A549 (cell line): ENCODE results near the gene GLT6D1.

Experiments used
- EP300 ChIP-seq, 2 experiments: fragments of >200 bp; sonication (Bioruptor Twin); formaldehyde crosslinking; IDR thresholded peaks; 2 replicates in 1 of 2; 3 replicates in 1 of 2; pipeline ENCODE4 v1.6.1; 2016 to 2017
- NR3C1 ChIP-seq: fragments of >200 bp; sonication (Bioruptor Twin); formaldehyde crosslinking; IDR thresholded peaks from 3 replicates; pipeline ENCODE4 v1.6.1; 2017
- POLR2A ChIP-seq: IDR thresholded peaks from 2 replicates; pipeline ENCODE4 v1.6.1; 2012; ENCODE audit warnings: mild to moderate bottlenecking, low read length
- POLR2AphosphoS2 ChIP-seq: conservative IDR thresholded peaks from 2 replicates; pipeline ENCODE4 v1.6.1; 2012; ENCODE audit warnings: low read length, improper control_type of control experiment, inconsistent platforms
- RAD21 ChIP-seq, 2 experiments: fragments of >200 bp in 1 of 2; sonication (Bioruptor Twin) in 1 of 2; formaldehyde crosslinking in 1 of 2; IDR thresholded peaks in 1 of 2; conservative IDR thresholded peaks in 1 of 2; 2 replicates in 1 of 2; 3 replicates in 1 of 2; pipeline ENCODE4 v1.6.1; 2012 to 2018; ENCODE audit warnings: inconsistent platforms in 1 of 2
- ZFP36 ChIP-seq: fragments of 450-650 bp; IDR thresholded peaks from 2 replicates; pipeline ENCODE4 v1.6.1; 2014; ENCODE audit warnings: borderline replicate concordance; ENCODE audit not compliant: partially characterized antibody
- ZSCAN20 ChIP-seq: fragments of 250-450 bp; sonication (Bioruptor Pico); IDR thresholded peaks from 2 replicates; pipeline ENCODE4 v1.8.0; 2022; ENCODE audit warnings: mild to moderate bottlenecking, moderate library complexity
- TF ChIP-seq, protein P1 (sequence below): fragments of >200 bp; sonication (Bioruptor Twin); formaldehyde crosslinking; IDR thresholded peaks from 3 replicates; pipeline ENCODE4 v1.5.1; 2016
- TF ChIP-seq, protein P2 (sequence below): fragments of 200-600 bp; sonication (generic); IDR thresholded peaks from 2 replicates; pipeline ENCODE4 v1.6.1; 2016; ENCODE audit warnings: antibody characterized with exemption, mild to moderate bottlenecking, moderate library complexity

DNA sequence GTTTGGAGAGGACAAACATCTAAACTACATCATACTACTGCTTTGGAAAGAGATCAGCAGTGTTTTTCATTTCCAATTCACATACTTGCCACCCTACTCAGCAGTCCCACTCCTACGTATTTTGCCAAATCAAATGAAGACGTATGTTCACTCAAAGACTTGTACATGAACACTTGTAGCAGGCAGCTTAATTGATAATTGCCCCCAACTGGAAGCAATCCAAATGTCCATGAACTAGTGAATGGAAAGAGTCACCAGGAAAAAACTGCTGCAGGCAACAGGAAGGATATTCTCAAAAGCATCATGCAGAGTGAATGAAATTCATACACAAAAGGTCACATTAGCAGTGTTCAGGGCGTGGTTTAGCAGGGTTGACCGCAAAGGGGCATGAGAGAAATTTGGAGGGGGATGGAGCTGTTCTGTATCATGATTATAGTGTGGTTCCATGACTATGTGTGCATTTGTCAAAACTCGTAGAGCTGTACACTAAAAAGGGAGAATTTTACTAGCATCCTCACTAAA lies 39.0 kb downstream of the GLT6D1 start:
- TF ChIP-seq RAD21 (conservative IDR thresholded peaks at IDR 0.05 in 1 of 2, IDR thresholded peaks at IDR 0.05 in 1 of 2): no peak
- TF ChIP-seq, protein P1, sequence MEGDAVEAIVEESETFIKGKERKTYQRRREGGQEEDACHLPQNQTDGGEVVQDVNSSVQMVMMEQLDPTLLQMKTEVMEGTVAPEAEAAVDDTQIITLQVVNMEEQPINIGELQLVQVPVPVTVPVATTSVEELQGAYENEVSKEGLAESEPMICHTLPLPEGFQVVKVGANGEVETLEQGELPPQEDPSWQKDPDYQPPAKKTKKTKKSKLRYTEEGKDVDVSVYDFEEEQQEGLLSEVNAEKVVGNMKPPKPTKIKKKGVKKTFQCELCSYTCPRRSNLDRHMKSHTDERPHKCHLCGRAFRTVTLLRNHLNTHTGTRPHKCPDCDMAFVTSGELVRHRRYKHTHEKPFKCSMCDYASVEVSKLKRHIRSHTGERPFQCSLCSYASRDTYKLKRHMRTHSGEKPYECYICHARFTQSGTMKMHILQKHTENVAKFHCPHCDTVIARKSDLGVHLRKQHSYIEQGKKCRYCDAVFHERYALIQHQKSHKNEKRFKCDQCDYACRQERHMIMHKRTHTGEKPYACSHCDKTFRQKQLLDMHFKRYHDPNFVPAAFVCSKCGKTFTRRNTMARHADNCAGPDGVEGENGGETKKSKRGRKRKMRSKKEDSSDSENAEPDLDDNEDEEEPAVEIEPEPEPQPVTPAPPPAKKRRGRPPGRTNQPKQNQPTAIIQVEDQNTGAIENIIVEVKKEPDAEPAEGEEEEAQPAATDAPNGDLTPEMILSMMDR: no peak
- TF ChIP-seq, protein P2, sequence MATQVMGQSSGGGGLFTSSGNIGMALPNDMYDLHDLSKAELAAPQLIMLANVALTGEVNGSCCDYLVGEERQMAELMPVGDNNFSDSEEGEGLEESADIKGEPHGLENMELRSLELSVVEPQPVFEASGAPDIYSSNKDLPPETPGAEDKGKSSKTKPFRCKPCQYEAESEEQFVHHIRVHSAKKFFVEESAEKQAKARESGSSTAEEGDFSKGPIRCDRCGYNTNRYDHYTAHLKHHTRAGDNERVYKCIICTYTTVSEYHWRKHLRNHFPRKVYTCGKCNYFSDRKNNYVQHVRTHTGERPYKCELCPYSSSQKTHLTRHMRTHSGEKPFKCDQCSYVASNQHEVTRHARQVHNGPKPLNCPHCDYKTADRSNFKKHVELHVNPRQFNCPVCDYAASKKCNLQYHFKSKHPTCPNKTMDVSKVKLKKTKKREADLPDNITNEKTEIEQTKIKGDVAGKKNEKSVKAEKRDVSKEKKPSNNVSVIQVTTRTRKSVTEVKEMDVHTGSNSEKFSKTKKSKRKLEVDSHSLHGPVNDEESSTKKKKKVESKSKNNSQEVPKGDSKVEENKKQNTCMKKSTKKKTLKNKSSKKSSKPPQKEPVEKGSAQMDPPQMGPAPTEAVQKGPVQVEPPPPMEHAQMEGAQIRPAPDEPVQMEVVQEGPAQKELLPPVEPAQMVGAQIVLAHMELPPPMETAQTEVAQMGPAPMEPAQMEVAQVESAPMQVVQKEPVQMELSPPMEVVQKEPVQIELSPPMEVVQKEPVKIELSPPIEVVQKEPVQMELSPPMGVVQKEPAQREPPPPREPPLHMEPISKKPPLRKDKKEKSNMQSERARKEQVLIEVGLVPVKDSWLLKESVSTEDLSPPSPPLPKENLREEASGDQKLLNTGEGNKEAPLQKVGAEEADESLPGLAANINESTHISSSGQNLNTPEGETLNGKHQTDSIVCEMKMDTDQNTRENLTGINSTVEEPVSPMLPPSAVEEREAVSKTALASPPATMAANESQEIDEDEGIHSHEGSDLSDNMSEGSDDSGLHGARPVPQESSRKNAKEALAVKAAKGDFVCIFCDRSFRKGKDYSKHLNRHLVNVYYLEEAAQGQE: no peak
- no peak for TF ChIP-seq ZFP36
- TF ChIP-seq EP300 (IDR thresholded peaks at IDR 0.05): no peak
- no peak for TF ChIP-seq POLR2AphosphoS2
- no peak for TF ChIP-seq ZSCAN20 (CRISPR knock-in tag)
- no peak for TF ChIP-seq POLR2A
- no peak for TF ChIP-seq NR3C1
